ENCODE measurements around the gene PRKAR1A.

- TF ChIP-seq CTCF (IDR thresholded peaks at IDR 0.05) (no peak), ZFX (IDR thresholded peaks at IDR 0.05; ENCODE audit: borderline replicate concordance) (no peak)
These were observed 61.1 kb downstream of the PRKAR1A start for GRCh38 chr17:68573338-68573737.

All from 22Rv1 (cell line).